Activated gamma-delta T cell (primary cell): ENCODE measurements around the gene PON3.
A peak's percentile ranks its signal among the peaks of the same experiment; 100 is the strongest.
"Not testable (repeated sequence)": the region's sequence is repeated elsewhere in the genome, so short reads cannot be mapped to it uniquely, and the experiment has no call there.

Experiments used
- DNase-seq: peaks from one replicate; lab custom pipeline; 2025; lab: John Stamatoyannopoulos, UW

Gene PON3

DNA sequence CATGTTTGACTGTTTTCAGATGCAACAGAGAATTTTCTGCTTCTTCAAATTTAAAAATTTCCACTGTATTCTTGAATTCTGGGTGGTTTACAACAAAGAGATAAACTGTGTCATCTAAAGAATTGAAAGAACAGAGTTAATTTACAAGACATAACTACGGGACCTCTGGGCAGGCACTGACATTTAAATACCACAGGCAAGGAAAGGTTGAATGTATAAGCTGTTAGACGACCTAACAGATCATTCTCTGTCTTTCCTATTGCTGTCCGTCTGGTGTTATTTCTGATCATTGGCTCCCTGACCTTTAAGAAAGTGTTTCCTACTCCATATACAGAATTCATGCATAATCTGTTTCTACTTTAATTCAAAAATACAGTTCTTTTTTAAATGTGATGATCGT lies 15.5 kb upstream of the PON3 start:
- DNase-seq = no peak

GRCh38 chr7:95411036-95411435 lies 14.9 kb upstream of the PON3 start:
- no peak for DNase-seq

DNA sequence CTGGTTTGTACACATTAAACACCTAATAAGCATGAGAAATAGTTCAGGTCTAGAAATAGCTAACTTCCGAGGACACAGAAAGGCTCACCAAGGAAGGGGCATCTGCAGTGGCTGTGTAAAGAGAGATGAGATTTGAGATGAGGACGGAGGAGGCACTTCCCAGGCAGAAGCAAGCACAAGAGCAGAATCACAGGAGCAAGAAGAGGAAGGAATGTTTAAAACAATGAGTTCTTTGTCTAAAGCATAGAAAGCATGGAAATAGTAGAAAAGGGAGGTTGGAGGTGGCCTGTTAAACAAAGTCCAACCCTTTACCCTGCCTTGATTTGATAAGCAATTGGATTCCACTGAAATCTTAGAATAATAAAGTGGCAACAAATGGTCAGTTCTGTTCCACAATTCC lies 11.6 kb upstream of the PON3 start:
- no peak for DNase-seq

DNA sequence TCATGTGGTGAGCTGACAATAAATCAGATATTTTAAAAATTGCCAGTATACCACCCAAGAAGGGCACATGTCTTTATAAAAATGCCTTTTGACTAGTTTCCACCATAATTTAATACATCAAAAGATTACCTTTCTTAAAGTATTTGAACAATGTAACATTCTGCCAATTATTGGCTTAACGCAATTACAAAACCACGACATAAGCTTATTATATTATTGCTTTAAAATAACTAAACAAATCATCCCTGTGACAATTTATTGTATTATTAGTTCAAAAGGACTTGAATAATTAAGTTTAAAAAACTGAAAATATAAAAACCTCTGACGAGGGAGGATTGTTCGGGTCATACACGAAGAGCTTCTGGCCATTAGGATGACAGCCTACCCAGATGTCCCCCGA lies 9.6 kb upstream of the PON3 start:
- no peak for DNase-seq

DNA sequence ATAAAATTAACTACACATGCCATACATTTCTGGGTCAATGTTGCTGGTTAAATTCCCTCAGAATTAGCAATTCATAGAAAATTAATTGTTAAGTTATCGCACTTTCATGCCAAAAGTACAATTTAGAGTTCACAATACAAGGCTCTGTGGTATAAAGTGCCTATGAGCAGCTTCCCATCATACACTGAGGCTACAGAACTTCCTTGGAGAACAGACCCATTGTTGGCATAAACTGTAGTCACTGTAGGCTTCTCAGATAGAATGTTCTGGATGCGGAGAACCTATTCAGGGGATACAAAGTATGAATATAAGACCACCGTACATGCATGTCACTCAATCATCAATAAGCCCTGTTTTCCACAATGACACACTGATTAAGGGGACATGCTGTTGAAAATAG lies 9.0 kb upstream of the PON3 start:
- no peak for DNase-seq

- DNase-seq = no peak
Measured at GRCh38 chr7:95404316-95404865, 8.2 kb upstream of the PON3 start.

- no peak for DNase-seq
Measured at GRCh38 chr7:95398155-95398940, 2.2 kb upstream of the PON3 start.

DNA sequence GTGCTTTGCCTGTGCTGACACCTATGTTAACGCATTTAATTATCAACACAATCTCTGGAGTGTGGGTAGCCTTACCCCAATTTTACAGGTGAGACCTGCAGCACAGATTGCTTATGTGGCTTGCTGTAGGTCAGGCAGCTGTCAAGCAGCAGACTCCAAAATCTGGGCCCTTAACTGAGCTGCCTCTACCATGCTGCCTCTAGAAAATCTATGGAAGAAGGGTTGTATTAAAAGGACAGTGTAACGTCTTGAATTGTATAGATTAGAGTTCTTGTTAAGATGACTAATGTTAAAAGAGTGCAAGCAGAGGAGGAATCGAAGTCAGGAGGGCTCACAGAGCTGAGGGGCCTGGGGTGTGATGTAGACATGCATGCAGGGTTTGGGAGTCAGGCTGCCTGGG lies 1.2 kb upstream of the PON3 start:
- DNase-seq = no peak

DNA sequence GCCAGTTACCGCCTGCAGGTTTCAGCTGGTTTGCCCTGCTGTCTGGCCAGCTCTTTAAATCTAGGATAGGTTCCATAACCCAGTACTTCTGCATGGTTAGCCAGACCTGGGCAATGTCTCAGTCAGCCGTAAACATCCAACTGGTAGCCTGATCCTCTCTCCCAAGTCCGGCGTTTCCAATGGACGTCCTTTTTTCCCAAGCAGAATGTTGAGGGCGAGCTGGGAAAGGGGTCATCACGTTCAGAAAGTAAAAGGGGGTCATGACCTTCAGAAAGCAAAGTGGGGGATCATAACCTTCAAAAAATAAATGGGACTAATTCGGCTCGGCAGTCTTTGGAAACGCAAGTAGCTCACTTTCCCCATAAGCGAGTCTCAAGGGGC lies 430 bp downstream of the PON3 start:
- no peak for DNase-seq

GRCh38 chr7:95394370-95394769 lies 1.8 kb downstream of the PON3 start:
- DNase-seq = no peak

DNA sequence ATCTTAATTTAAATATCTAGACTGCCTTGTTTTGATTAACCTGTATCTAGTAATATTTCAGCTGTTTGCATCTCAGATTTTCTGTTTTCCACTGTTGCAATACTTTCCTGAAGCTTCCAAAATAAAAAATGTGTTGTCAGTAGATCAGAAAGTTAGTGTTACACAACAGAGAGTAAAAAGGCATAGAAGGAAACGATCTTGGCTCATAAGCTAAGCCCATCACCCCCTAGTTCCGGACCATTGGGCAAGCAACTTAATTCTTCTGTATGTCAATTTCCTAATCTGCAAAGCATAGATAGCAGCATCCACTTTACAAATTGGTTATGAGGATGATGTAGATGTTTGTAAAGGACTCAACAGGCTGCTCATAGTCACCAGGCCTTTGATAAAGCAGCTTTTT lies 4.4 kb downstream of the PON3 start:
- DNase-seq = no peak

DNA sequence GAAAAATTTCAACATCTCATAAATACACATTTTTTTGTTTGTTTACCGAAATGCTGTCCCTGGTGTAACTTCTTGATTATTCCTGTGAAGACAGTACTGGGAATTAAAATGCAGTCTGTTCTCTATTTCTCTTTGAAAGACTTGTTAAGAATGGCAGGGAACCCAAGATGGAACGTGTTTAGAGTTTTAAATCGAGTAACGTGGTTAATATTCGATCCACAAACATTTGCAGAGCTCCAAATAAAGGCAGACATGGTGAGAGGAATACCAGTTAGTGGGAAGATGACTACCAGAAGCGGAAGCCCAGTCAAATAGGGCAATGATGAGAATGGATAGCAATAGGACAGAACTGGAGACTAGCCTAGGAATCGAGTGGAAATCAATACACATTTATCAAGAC lies 6.7 kb downstream of the PON3 start:
- DNase-seq = no peak

- DNase-seq = not testable (repeated sequence)
Measured at GRCh38 chr7:95379457-95379856, 16.7 kb downstream of the PON3 start.

GRCh38 chr7:95376632-95377400 lies 19.4 kb downstream of the PON3 start:
- DNase-seq = no peak

GRCh38 chr7:95375591-95376257 lies 20.5 kb downstream of the PON3 start:
- DNase-seq = no peak

DNA sequence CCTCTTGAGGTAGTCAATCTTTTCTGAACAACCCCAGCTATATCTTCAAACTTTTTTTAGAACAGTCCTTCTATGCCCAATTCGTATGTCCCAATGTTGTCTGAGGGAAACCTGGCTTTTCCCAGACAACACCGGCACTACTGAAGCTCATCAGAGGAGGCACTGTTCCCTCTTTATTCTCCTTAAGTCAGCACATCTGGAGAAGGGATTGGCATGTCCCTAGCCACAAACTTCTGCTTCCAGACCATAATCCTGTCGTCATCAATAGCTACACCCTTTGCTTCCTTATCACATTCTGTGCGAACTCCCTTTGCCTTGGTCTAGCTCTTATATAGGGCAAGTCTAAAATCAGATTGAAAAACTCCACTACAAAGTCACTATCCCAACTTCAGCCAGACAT lies 22.9 kb downstream of the PON3 start:
- no peak for DNase-seq

- DNase-seq = no peak
Measured at GRCh38 chr7:95368235-95368634, 27.9 kb downstream of the PON3 start.

GRCh38 chr7:95367606-95368005 lies 28.6 kb downstream of the PON3 start:
- no peak for DNase-seq

GRCh38 chr7:95365151-95365550 lies 31.0 kb downstream of the PON3 start:
- no peak for DNase-seq

DNA sequence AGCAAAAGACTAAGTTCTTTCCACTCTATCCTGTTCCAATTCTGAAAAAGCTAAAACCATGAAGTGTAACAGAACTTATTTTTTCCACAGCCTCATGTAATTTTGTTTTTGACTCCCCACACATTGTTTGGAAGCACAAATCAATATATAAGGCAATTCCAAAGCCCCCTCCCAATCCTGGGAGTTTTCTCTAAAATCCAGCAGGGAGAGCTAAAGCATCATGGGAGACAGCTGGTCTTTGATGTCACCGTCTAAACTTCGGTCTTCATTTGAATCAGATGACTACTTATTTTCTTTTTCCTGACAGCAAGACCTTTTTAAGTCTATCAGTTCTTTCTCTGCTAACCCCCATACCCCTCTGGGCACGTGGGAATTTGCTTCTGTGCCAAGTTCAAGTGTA lies 38.6 kb downstream of the PON3 start:
- no peak for DNase-seq

GRCh38 chr7:95342642-95343307 lies 53.4 kb downstream of the PON3 start:
- no peak for DNase-seq

GRCh38 chr7:95342029-95342428 lies 54.1 kb downstream of the PON3 start:
- DNase-seq = peak; percentile 6
